Spleen (tissue), 7 donors: ENCODE data around the gene KCND2.

Experiments used
- POLR2A ChIP-seq, 3 donors: fragments of 450-650 bp; IDR thresholded peaks; one replicate each; pipeline ENCODE4 v1.5.1; 2017; ENCODE audit warnings: antibody characterized with exemption in 3 of 3, mild to moderate bottlenecking in 1 of 3
- POLR2AphosphoS5 ChIP-seq, 3 donors: sonication (generic); formaldehyde crosslinking; IDR thresholded peaks; one replicate each; pipeline ENCODE4 v1.5.1; 2017; ENCODE audit warnings: antibody characterized with exemption in 3 of 3
- TF ChIP-seq, protein P1 (sequence below), 11 experiments: fragments of 200-600 bp in 7 of 11; fragments of 450-650 bp in 4 of 11; sonication (generic) in 4 of 11; IDR thresholded peaks in 8 of 11; conservative IDR thresholded peaks in 3 of 11; 1 replicate in 7 of 11; 2 replicates in 4 of 11; pipeline versions ENCODE4 v1.4.0 to v1.8.0; 2016 to 2021; ENCODE audit warnings: antibody characterized with exemption in 11 of 11, inconsistent platforms in 4 of 11, mild to moderate bottlenecking in 1 of 11
- donor health status: DM: no; HTN: no; CAD: no; lungs with moderate emphysema.
- donor health status: DM: no; HTN: no; CAD: no.
- donor health status: DM: no; HTN: no; CAD: no.

DNA sequence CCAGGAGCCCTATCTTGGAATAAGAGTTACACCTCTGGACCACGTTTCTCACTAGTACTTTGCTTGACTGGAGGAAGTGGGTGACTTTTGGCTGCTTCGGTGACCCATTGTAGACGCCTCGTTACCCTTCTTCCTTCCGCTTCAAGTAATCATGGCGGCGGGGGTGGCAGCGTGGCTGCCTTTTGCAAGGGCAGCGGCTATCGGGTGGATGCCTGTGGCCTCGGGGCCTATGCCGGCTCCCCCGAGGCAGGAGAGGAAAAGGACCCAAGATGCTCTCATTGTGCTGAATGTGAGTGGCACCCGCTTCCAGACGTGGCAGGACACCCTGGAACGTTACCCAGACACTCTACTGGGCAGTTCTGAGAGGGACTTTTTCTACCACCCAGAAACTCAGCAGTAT lies 1.5 kb downstream of the KCND2 start:
- TF ChIP-seq, protein P1, sequence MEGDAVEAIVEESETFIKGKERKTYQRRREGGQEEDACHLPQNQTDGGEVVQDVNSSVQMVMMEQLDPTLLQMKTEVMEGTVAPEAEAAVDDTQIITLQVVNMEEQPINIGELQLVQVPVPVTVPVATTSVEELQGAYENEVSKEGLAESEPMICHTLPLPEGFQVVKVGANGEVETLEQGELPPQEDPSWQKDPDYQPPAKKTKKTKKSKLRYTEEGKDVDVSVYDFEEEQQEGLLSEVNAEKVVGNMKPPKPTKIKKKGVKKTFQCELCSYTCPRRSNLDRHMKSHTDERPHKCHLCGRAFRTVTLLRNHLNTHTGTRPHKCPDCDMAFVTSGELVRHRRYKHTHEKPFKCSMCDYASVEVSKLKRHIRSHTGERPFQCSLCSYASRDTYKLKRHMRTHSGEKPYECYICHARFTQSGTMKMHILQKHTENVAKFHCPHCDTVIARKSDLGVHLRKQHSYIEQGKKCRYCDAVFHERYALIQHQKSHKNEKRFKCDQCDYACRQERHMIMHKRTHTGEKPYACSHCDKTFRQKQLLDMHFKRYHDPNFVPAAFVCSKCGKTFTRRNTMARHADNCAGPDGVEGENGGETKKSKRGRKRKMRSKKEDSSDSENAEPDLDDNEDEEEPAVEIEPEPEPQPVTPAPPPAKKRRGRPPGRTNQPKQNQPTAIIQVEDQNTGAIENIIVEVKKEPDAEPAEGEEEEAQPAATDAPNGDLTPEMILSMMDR (IDR thresholded peaks at IDR 0.05 in 8 of 11, conservative IDR thresholded peaks at IDR 0.05 in 3 of 11), result no peak
- no peak for TF ChIP-seq POLR2A (IDR thresholded peaks at IDR 0.05)
- no peak for TF ChIP-seq POLR2AphosphoS5 (IDR thresholded peaks at IDR 0.05)
